Left lobe of liver (tissue), 2 donors: ENCODE data around the gene LAYN. TPM values are rescaled to one million over a fixed set of nuclear protein-coding genes. Genes with fewer than 3 reads are reported as not detected.

Experiments used
- ATAC-seq: fragments of 200-7000 bp; cut with Tn5 transposase; one replicate; pipeline ENCODE4 v1.9.1; 2020; ENCODE audit warnings: mild to moderate bottlenecking, moderate library complexity
- DNase-seq: peaks from one replicate; pipeline ENCODE4 v3.0.0-alpha.2; 2020; ENCODE audit warnings: low spot score
- total RNA-seq: library from RNA; stranded (reverse); gene quantifications from one replicate; pipeline ENCODE4 v1.2.1, GENCODE V29; 2021
- donor health status: DM: no; HTN: no; CAD: no; lungs with moderate emphysema.
- donor health status: DM: no; HTN: yes; CAD: no.

LAYN gene, protein sequence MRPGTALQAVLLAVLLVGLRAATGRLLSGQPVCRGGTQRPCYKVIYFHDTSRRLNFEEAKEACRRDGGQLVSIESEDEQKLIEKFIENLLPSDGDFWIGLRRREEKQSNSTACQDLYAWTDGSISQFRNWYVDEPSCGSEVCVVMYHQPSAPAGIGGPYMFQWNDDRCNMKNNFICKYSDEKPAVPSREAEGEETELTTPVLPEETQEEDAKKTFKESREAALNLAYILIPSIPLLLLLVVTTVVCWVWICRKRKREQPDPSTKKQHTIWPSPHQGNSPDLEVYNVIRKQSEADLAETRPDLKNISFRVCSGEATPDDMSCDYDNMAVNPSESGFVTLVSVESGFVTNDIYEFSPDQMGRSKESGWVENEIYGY
- total RNA-seq, result 0.73 TPM

DNA sequence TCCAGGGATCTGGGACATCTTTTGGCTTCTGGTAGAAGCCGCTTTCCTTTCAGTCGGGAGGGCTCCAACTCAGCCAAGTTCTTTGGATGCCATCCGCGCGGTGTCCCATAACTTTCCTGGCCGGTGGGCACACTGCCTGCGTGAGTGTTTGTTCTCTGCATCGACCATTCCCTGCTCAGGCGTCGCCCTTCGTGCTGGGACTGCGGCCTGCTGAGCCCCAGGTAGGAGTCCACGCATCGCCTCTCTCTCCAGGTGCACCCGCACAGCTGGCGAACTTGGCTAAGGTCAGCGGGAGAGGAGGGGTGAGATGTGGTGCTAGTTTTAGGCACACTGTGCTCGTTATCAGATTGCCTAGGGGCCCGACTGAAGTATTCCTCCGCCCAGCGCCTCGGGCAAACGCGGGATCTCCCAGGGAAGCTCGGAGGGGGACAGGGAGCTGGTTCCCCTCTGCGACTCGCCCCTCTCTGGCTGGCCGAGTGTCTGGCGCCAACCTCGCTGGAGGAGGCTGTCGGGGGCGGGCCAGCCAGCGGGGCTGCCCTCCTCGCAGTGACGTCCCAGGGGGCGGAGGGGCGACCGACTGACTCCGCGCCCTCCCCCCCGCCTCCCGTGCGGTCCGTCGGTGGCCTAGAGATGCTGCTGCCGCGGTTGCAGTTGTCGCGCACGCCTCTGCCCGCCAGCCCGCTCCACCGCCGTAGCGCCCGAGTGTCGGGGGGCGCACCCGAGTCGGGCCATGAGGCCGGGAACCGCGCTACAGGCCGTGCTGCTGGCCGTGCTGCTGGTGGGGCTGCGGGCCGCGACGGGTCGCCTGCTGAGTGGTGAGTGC is at the start of gene LAYN:
Gene LAYN (plus strand): TSS at position 607 of the 823 bp plus-strand sequence. CDS start 124 bp downstream, at position 731.
- DNase-seq (no peak), ATAC-seq (peak; percentile 48)

DNA sequence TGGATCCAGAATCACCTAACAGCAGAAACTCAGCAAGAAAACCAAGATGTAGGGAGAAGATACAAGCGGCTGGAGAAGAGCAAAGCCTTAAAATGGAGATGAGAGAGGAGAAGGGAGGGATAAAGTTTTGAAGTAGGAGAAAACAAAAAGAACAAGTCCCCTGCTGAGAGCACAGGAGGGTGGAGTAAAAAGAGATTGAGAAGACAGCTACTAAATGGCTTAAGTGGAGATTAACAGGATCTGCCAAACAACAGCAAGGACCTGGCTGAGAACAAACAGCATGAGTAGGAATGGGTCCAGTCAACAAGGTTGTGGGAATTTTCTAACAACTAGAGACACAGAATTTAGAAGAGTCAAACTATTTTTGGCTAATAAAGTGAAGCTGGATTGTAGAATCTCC is 46.5 kb upstream of the LAYN start:
- no peak for ATAC-seq

DNA sequence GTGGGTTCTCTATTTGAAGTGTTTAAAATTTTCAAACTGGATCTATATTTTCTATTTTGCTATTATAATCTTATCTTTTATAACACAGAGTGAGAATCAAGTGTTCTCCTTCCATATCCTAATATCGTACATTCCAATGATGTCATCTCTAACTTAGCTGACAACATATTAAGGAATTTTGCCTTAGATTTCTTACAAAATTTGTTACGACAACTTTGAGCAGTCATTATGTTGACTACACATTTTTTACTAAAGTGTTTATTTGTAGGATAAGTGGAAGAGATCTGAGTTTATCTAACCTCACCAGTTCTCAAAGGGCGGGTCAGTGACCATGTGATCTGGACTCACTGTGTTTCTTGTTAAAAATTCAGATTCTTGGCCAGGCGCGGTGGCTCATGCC is 41.0 kb upstream of the LAYN start:
- DNase-seq (no peak), ATAC-seq (no peak)

More for the DNA sequence above, 46.5 kb upstream of the LAYN start:
- no peak for DNase-seq

DNA sequence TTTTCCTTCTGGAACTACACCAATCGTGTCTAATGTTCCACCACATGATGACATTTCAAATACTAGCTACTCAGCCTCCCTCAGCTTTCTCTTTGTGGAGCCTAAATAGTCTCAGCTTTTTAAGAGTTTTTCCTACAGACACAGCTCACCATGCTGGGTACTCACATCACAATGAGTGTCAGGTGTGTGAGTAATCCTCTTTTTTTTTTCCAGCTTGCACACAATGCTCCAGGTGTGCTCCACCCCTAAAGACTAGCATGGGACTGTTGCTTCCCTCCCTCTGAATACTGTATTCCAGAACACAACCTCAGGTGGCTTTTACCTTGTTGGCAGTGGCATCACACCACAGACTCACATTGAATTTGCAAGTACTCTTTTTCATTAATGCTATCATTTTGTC is 40.0 kb upstream of the LAYN start:
- no peak for ATAC-seq
- DNase-seq, result no peak

DNA sequence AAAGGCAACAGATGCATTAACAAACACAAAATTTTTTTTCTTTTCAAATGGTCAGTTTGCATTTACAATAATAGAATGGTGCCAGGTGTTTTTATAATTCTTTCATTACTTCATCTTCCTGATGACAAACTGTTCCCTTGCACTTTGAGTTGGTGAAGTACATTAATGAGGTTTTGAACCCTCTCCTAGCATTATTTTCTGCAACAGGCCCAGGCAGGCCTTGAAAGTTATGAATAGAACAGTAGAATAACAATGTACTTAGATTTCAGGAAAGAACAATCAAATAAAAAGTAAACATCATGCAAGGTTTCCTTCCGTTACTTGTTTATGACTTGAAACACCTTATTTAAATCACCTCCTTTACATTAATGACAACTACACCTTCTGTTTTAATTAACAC is 37.9 kb upstream of the LAYN start:
- ATAC-seq (no peak), DNase-seq (no peak)

DNA sequence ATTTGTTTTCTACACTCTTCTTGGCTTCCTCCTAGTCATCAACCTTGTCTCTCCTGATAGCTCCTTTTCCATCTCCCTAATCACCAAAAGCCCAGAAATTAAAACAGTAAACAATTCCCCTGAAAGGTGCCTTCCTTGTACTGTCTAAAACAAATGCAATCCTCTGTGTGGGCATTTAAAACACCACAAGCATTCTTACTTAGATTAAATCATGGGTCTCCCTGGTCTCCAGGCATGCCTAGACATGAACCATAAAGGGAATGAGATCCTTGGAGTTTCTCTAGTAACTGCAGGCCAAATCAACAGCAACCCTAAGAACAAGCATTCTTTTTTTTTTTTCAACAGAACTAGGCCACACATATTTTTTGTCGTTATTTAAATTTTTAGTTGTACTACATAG is 30.2 kb upstream of the LAYN start:
- DNase-seq (no peak), ATAC-seq (no peak)

DNA sequence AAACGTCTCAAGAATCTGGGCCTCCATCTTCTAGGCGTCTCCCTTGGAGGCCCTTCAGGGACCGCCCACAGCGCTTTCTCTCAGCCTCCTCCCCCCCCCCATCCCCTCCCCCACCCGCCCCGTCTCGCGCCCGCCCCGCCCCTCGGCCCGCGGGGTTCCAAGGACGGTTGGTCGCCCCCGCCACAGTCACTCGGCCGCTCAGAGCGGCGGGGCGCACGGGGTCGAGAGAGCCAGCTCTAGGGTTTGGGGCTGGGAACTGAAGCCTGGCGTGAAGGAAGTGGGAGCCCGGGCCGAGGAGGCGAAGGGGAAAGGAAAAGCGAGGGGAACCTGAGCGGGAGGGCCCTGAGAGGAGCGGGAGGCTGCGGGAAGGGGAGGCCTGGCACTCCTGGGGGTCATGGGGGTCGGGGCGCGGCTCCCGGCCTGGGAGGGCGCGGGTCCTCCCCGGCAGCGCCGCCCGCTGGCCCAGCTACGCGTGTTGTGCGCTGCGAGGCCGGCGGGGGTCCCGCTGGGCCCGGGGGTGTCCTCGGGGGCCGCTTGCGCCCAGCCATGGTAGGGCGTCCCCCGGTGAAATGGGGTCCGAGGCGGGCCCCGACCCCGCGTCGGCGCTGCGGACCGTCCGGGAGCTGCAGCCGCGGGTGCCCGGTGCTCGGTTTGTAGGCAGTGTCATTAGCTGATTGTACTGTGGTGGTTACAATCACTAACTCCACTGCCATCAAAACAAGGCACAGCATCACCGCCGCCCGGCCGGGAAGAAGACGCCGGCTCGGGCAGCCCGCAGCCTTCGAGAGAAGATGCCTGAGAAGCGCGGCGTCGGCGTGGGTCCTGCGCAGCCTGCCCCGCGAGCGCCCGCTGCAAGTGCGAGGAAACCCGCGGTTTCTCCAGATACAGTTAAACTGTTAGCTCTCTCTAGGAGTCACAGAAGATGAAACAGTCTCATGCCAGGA is 28.0 kb upstream of the LAYN start, which contains the start of gene BTG4:
Gene BTG4 (minus strand): TSS at position 91 of the 944 bp plus-strand sequence. CDS start 13,610 bp downstream, outside the sequence.
- peak; percentile 18 for ATAC-seq
- DNase-seq, result no peak

DNA sequence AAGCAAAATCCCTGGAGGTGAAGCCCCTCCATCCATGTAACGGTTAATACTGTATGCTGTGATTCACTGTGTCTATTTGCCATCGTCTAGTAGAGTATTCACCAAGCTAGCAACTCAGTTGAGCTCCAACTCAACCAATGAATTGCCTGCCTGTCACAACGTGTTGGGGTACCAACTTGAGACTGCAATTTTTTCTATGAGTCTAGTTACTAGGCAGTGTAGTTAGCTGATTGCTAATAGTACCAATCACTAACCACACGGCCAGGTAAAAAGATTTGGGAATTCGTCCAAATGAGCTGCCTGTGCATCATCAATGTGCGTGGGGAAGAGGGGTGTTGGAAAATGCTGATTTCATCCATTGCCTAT is 27.3 kb upstream of the LAYN start:
- no peak for DNase-seq
- ATAC-seq, result peak; percentile 10

DNA sequence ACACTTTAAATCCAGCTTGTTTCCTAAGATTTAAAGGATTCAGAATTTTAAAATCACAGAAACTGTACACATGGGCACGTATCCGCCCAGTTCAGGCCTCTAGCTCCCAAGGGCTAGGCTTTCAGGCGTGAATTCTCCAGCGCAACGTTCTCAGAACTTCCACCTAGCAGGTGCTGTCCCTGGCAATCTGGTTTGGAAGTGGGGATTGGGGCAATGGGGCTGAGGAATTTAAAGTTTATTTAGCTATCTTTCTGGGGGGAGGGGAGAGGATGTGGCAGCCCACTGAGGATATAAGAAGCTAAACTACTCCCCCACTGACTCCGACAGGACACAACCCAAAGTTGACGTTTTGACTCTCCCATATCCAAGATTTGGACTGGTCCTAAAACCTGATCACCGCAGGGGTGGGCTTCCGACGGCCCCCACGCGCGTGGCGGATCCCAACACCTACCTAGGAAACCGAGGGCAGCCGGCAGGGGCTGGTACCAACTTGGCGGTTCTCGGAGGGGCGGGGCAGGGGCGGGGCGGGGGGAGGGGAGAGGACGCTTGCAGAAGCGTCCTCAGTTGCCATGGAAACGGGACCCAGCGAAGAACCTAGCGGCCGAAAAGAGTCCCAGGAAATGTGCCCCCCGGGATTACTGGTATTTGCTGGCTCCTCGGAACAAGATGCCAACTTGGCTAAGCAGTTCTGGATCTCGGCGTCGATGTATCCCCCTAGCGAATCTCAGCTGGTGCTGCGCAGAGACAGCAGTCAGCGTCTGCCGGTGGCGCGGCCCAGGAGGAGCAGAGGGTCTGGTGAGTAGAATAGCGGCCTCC is 26.1 kb upstream of the LAYN start, which contains the start of gene HOATZ:
Gene HOATZ (plus strand): TSS at position 563 of the 816 bp plus-strand sequence. CDS start 7 bp downstream, at position 570.
- no peak for DNase-seq
- no peak for ATAC-seq

DNA sequence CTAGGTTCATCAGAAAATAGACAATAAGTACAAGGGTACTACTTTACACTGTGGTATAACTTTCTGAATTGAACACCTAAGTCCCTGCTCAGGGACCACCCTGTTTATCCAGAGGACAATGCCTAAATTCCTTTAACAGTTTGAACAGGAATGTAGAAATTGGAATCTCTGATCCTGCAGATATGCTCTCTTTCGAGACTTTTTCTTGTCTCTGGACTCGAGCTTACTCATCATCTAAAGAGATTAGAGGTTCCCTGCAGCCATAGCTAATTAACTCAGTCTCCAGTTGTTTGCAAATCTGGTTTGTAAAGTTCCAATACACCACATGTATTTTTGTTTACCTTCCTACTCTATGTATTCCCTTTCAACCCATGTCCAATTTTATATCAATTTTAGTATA is 24.9 kb upstream of the LAYN start:
- DNase-seq (no peak), ATAC-seq (no peak)

DNA sequence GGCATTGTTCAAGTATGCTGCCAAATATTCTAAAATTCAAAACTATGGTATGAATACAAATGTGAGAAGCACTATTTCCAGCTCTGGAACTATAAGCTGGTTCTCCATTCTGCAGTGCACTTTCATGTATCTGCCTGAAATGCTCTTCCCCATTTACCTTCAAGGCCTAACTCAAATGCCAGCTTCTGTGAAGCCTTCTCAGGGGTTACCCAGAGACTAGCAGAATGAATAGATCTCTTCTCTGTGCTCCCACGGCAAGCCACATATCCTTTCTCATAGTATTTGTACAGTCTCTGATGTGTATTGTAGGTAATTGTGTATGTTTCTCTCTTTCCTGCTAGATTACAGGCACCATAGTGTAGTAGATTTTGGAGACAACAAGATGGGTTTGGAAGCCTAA is 21.9 kb upstream of the LAYN start:
- ATAC-seq, result no peak
- no peak for DNase-seq

DNA sequence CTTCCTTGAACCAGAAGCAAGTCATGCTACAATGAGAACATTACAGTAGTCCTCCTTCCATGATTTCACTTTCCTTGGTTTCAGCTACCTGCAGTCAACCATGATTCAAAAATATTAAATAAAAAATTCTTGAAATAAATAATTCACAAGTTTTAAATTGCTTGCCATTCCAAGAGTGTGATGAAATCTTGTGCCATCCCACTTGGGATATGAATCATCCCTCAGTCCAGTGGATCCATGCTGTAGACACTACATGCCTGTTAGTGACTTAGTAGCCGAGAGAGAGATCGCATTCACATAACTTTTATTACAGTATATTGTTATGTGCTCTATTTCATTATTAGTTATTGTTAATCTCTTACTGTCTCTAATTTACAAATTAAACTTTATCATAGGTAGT is 20.0 kb upstream of the LAYN start:
- DNase-seq (no peak), ATAC-seq (no peak)

DNA sequence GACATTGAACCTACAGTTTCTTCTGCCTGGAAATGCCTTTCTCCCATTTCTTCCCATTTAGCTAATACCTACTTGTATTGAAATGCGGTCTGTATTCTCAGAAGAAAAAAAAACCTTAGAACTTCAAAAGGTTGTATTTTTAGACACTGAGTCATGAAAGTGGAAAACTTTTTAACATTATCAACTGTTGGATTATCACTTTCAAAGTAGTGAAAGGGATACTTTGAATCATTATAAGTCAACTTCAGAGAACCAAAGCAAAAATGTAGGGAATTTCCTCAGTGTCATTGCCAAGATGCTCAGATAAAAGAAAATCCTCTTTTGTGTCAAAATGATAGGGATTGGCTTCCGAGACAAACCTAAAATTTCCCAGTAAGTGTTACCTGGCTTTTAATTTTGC is 19.4 kb upstream of the LAYN start:
- DNase-seq (no peak), ATAC-seq (no peak)

DNA sequence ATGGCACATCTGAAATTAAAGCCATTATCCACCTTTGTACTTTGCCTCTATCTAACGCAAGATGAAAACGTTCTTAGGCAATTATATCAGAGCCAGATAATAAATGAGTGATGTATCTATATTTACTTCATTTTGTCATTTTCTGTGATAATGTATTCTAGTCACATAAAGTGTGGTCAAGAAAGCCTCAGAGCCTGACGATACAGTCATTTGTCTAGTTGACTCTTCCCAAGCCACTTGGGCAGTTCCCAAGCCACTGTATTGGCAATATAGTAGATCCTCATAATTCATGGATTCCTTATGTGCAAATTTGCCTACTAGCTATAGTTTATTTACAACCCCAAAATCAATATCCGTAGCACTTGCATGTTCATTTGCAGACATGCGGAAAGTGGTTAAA is 18.1 kb upstream of the LAYN start:
- ATAC-seq, result no peak
- no peak for DNase-seq

DNA sequence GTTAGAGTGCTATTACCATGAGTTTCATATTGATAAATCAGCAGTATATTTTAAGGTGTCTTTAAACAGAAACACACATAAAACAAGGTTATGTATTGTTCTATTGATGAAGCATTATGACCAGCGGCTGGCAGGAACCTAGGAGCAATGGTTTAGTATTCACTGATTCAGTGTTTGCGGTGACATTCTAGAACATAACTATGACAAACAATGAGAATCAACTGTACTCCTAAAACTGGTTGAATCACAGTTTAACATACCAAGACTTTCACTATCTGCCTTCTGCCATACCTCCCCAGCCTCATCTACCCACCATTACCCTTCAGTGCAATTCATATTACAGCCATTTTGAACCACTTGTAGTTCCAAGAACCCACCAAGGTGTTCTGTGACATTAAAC is 17.2 kb upstream of the LAYN start:
- DNase-seq (no peak), ATAC-seq (no peak)

DNA sequence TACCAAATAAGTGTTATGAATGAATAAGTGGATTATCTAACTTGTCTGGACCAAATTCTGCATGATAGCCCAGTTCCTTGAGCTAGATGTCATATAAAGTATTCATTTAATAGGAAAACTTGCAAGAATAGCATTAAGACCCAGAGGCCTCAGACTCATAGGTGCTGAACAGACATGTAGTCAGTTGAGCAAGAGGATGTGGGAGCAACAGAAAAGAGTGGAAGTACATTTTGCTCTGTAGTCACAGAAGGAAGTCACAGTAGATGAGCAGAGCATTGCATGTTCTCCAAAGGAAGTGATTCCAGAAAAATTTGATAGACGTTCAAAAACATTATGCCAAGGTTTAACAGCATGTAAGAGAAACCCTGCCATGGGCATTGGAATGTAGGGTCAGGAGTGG is 16.5 kb upstream of the LAYN start:
- DNase-seq (no peak), ATAC-seq (no peak)

DNA sequence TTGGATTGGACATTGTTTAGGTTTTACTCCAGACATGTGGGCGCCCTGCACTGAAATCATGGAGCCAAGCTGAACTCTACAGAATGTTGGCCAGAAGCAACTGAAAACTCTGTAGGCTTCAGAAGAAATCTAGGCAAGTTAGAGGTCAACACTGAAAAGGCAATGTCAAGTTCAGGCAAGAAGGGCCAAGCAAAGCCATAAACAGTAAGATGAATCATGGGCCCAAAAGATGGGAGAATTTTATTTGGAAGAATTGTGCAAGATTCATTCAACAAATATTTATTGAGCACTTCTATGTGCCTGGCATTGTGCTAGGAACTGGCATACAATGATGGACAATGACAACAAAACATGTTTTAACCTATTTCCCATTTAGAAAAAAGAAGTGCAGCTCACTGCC is 15.1 kb upstream of the LAYN start:
- no peak for ATAC-seq
- no peak for DNase-seq

DNA sequence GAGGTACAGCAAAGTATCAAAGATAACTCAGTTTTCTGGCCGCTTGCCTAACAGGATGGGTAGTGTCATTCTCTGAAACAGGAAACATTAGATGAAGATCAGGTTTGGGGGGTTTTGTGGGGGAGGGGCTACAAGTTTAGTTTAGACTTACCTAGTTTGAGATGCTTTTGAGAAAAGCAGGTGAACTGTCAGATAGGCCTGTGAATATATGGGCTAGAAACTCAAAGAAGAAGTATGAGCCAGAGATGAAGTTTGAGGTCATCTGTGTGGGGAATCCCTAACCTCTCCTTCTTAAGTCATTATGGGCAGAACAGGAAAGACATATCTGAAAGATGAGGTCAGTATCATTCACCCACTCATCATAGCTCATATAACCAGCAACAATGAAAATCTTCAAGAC is 14.0 kb upstream of the LAYN start:
- no peak for ATAC-seq

DNA sequence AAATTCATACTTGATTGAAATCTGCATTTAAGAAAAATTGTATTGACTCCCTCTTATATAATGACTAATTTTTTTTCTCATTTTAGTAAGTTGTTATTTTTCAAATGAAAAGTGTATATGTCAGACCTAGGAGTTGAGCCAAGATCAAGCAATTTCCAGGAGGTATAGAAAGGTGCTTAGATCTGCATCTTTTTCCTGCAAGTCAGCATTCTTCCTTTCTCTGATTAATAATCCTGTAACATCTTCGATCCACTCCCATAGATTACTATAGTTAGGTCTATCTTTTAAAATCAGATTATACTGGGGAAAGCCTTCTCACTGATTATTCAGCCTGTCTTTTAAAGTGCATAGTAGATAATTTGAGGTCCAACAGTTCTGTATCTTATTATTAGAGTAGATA is 13.2 kb upstream of the LAYN start:
- DNase-seq (no peak), ATAC-seq (no peak)

More for the DNA sequence above, 14.0 kb upstream of the LAYN start:
- DNase-seq, result no peak

DNA sequence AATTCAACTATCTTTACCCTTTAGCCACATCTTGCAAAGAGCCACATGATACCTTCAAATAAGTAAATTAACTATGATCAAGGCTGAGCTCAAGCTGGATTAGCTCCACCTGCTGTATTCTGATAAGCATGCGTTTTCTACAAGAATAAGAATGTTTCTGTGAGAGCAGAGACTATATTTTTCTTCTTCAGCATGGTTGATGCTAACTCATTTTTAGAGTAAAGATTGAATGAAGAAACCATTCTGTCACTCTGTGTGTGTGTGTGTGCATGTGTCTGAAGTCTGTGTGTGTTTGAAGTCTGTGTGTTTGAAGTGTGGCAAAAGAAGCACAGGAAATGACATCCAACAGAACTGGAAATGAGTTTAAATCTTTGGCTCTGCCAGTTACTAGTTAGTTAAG is 12.0 kb upstream of the LAYN start:
- DNase-seq (no peak), ATAC-seq (no peak)
